Mammary epithelial cell (primary cell): Measurements from ENCODE around the gene CFAP69.

Experiments
- EZH2 ChIP-seq: IDR thresholded peaks from 2 replicates; pipeline ENCODE4 v1.6.1; 2012; ENCODE audit warnings: low read length, inconsistent platforms, borderline replicate concordance
- TF ChIP-seq, protein P1 (sequence below), 2 donors: IDR thresholded peaks in 1 of 2; conservative IDR thresholded peaks in 1 of 2; 2 replicates each; pipeline ENCODE4 v1.5.1; 2011 to 2012; ENCODE audit warnings: inconsistent platforms in 2 of 2, low read length in 2 of 2, mild to moderate bottlenecking in 2 of 2, control low read depth in 1 of 2, low read depth in 1 of 2; ENCODE audit not compliant: insufficient read depth in 1 of 2; ENCODE audit errors: extremely low read depth in 1 of 2

GRCh38 chr7:90229682-90230081 is 15.3 kb upstream of the CFAP69 start:
- TF ChIP-seq, protein P1, sequence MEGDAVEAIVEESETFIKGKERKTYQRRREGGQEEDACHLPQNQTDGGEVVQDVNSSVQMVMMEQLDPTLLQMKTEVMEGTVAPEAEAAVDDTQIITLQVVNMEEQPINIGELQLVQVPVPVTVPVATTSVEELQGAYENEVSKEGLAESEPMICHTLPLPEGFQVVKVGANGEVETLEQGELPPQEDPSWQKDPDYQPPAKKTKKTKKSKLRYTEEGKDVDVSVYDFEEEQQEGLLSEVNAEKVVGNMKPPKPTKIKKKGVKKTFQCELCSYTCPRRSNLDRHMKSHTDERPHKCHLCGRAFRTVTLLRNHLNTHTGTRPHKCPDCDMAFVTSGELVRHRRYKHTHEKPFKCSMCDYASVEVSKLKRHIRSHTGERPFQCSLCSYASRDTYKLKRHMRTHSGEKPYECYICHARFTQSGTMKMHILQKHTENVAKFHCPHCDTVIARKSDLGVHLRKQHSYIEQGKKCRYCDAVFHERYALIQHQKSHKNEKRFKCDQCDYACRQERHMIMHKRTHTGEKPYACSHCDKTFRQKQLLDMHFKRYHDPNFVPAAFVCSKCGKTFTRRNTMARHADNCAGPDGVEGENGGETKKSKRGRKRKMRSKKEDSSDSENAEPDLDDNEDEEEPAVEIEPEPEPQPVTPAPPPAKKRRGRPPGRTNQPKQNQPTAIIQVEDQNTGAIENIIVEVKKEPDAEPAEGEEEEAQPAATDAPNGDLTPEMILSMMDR (conservative IDR thresholded peaks at IDR 0.05 in 1 of 2, IDR thresholded peaks at IDR 0.05 in 1 of 2; ENCODE audit: extremely low read depth in 1 of 2, insufficient read depth in 1 of 2, low read depth in 1 of 2, low read length in 2 of 2): no peak
- no peak for TF ChIP-seq EZH2
